SU-DHL-6 (cell line): Measurements from ENCODE around the gene LTK.

Experiments used
- H2AFZ ChIP-seq: fragments of 200-600 bp; sonication (generic); 2 replicates; pipeline ENCODE4 v1.6.1; 2014; ENCODE audit warnings: low read depth, mild to moderate bottlenecking, moderate library complexity, mixed read lengths, antibody characterized with exemption, low read length; ENCODE audit not compliant: severe bottlenecking
- H3F3A ChIP-seq: fragments of 200-600 bp; shearing (Covaris generic); 2 replicates; pipeline ENCODE4 v1.6.0; 2016; ENCODE audit warnings: antibody characterized with exemption, mild to moderate bottlenecking; ENCODE audit not compliant: insufficient read depth
- H3K27ac ChIP-seq: fragments of 200-600 bp; sonication (generic); 2 replicates; pipeline ENCODE4 v1.5.1; 2016; ENCODE audit warnings: low read depth, mild to moderate bottlenecking, low read length, moderate library complexity, mixed read lengths
- H3K27me3 ChIP-seq: fragments of 200-600 bp; sonication (generic), shearing (Covaris generic); 2 replicates; pipeline ENCODE4 v1.6.0; 2014; ENCODE audit warnings: mild to moderate bottlenecking, low read length
- H3K36me3 ChIP-seq: fragments of 200-600 bp; sonication (generic); 2 replicates; pipeline ENCODE4 v1.6.1; 2014; ENCODE audit warnings: mild to moderate bottlenecking, low read length, mixed read lengths
- H3K4me2 ChIP-seq: fragments of 300-600, 200-600 bp; shearing (Covaris generic), sonication (generic); 2 replicates; pipeline ENCODE4 v1.6.0; 2014; ENCODE audit warnings: low read length, low read depth, mild to moderate bottlenecking; ENCODE audit not compliant: poor library complexity, severe bottlenecking
- H3K4me3 ChIP-seq: fragments of 200-600 bp; sonication (generic); 2 replicates; pipeline ENCODE4 v1.5.1; 2014; ENCODE audit warnings: antibody characterized with exemption, low read length, mild to moderate bottlenecking, mixed read lengths; ENCODE audit not compliant: insufficient read depth, poor library complexity, severe bottlenecking
- H3K79me2 ChIP-seq: fragments of 200-600 bp; sonication (generic); 2 replicates; pipeline ENCODE4 v1.6.1; 2014; ENCODE audit warnings: mild to moderate bottlenecking, low read length, moderate library complexity; ENCODE audit not compliant: insufficient read depth
- H3K9ac ChIP-seq: fragments of 200-600 bp; sonication (generic); 2 replicates; pipeline ENCODE4 v1.7.0; 2014; ENCODE audit warnings: mild to moderate bottlenecking, low read length
- H3K9me2 ChIP-seq: fragments of 200-600 bp; sonication (generic); replicated peaks from 2 replicates; pipeline ENCODE4 v1.6.1; 2014; ENCODE audit warnings: low read length; ENCODE audit not compliant: insufficient read depth
- H3K9me3 ChIP-seq: fragments of 200-600 bp; sonication (generic); 2 replicates; pipeline ENCODE4 v1.6.1; 2014; ENCODE audit warnings: low read length, mixed read lengths; ENCODE audit not compliant: insufficient read depth
- H4K20me1 ChIP-seq: fragments of 200-600 bp; sonication (generic); 2 replicates; pipeline ENCODE4 v1.6.1; 2014; ENCODE audit warnings: low read depth, mild to moderate bottlenecking, antibody characterized with exemption, low read length, moderate library complexity, mixed read lengths
- CTCF ChIP-seq: fragments of 200-600 bp; sonication (generic); IDR thresholded peaks from one replicate; pipeline ENCODE4 v1.5.1; 2017; ENCODE audit warnings: antibody characterized with exemption, mild to moderate bottlenecking, low read length, moderate library complexity; ENCODE audit not compliant: insufficient read depth, poor library complexity, severe bottlenecking
- EZH2phosphoT487 ChIP-seq: fragments of 200-600 bp; sonication (generic), shearing (Covaris generic); conservative IDR thresholded peaks from 2 replicates; pipeline ENCODE4 v1.6.1; 2018; ENCODE audit warnings: mild to moderate bottlenecking, antibody characterized with exemption, low read length, moderate library complexity, mixed read lengths

The LTK gene

GRCh38 chr15:41501931-41502794 is 11.5 kb downstream of the LTK start:
- H3K27me3 ChIP-seq = no peaks in the 10 kb centered on the region
- no peak overlapping the region for H3K27ac ChIP-seq
- no peak for TF ChIP-seq CTCF
- no peak for TF ChIP-seq EZH2phosphoT487
- H3K4me2 ChIP-seq = no peak overlapping the region
- no peaks in the 10 kb centered on the region for H3K9me3 ChIP-seq
- no peaks in the 10 kb centered on the region for H4K20me1 ChIP-seq
- H3K79me2 ChIP-seq = no peaks in the 10 kb centered on the region
- no peaks in the 10 kb centered on the region for H3K9me2 ChIP-seq
- no peak overlapping the region for H3K4me3 ChIP-seq
- no peak overlapping the region for H3K9ac ChIP-seq
- no peak overlapping the region for H2AFZ ChIP-seq
- H3F3A ChIP-seq = no peaks in the 10 kb centered on the region
- H3K36me3 ChIP-seq = no peaks in the 10 kb centered on the region

- Histone ChIP-seq H3K4me2 (no peak overlapping the region), H3K27me3 (no peaks in the 10 kb centered on the region), H2AFZ (no peak overlapping the region), H3K27ac (no peak overlapping the region), H3K4me3 (no peak overlapping the region), H3K9ac (no peak overlapping the region), H4K20me1 (no peaks in the 10 kb centered on the region), H3K9me3 (no peaks in the 10 kb centered on the region), H3K9me2 (no peaks in the 10 kb centered on the region), H3F3A (no peaks in the 10 kb centered on the region), H3K36me3 (no peaks in the 10 kb centered on the region), H3K79me2 (no peaks in the 10 kb centered on the region)
- TF ChIP-seq EZH2phosphoT487 = no peak
- no peak for TF ChIP-seq CTCF
Measured at GRCh38 chr15:41501191-41501917, 12.3 kb downstream of the LTK start.

GRCh38 chr15:41499109-41499851 is 14.3 kb downstream of the LTK start:
- Histone ChIP-seq H2AFZ (no peak overlapping the region), H3K79me2 (no peaks in the 10 kb centered on the region), H3K9me3 (no peaks in the 10 kb centered on the region), H3K27me3 (no peaks in the 10 kb centered on the region), H3K27ac (no peak overlapping the region), H3F3A (no peaks in the 10 kb centered on the region), H3K9me2 (no peaks in the 10 kb centered on the region), H3K4me3 (no peak overlapping the region), H3K9ac (no peak overlapping the region), H4K20me1 (no peaks in the 10 kb centered on the region; the same call in 1 of the 2 replicates), H3K4me2 (no peak overlapping the region), H3K36me3 (no peaks in the 10 kb centered on the region)
- no peak for TF ChIP-seq CTCF
- TF ChIP-seq EZH2phosphoT487 = no peak
